NOMO-1 treated with DMSO at 0.1 percent for 48 hours (cell line): ENCODE measurements around the gene FARP2.

Source experiments
- DNase-seq: peaks from one replicate; lab custom pipeline; 2025; ENCODE audit not compliant: unreplicated experiment; lab: John Stamatoyannopoulos, UW

The FARP2 gene

GRCh38 chr2:241325257-241325656, 30.8 kb upstream of the FARP2 start:
- DNase-seq, result no peak

GRCh38 chr2:241329669-241330615, 26.1 kb upstream of the FARP2 start:
- DNase-seq, result no peak

DNA sequence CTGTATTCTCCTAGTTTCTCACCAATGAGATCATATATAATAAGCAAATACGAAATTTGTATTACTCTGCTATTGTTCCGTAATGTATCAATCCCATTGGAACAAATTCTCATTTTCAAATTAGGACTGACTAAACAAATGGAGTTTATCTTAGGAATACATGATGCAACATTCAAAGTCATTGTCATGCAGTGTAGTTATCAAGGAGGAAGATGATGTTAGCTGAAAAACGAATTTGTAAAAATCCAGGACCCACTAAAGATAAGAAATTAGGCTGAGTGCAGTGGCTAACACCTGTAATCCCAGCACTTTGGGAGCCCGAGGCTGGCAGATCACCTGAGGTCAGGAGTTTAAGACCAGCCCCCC, 25.5 kb upstream of the FARP2 start:
- DNase-seq, result no peak

GRCh38 chr2:241334813-241335212, 21.3 kb upstream of the FARP2 start:
- DNase-seq, result no peak

GRCh38 chr2:241339839-241340630, 16.1 kb upstream of the FARP2 start:
- DNase-seq, result no peak

GRCh38 chr2:241340631-241341163, 15.4 kb upstream of the FARP2 start:
- no peak for DNase-seq

DNA sequence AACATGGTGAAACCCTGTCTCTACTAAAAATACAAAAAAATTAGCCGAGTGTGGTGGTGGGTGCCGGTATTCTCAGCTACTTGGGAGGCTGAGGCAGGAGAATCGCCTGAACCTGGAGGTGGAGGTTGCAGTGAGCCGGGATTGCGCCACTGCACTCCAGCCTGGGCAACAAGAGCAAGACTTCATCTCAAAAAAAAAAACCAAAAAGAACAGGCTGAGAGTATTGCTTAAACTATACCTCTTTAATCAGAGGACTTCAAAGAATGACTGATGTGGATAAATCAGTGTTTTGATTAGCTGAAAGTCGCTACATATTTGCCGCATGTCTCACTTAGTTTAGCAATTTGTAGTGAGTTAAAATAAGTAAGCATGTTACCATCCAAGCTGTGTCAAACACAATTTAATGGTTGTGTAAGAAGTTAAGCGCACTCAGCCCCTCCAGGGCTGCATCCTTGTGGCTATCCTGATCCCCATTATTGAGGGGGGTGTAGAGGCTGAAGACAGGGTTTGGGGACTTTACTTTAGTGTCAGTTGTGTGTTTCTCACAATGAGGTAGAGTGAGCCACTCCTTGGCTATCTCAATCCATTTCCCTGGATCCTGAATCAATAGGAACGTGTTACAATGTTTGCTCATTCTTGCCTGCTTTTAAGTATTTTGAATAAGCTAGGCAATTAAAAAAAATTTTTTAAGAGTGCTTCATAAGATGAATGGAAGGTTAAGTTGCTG, 11.0 kb upstream of the FARP2 start:
- no peak for DNase-seq

DNA sequence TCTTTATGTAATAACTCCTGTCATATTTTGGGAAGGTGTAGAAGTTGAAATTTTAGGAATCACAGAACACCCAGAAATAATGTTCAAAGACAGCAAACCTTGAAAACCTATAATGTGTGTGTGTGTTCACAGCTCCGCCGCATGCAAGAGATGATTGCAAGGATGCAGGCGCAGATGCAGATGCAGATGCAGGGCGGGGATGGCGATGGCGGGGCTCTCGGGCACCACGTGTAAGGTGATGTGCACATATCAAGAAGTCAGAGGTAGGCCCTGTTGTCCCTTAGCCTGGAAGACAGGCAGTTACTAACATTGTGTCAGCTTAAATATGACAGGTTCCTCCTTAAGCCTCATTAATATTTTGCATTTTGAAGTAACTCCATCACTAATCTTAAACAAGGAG, 6.1 kb upstream of the FARP2 start:
- no peak for DNase-seq

DNA sequence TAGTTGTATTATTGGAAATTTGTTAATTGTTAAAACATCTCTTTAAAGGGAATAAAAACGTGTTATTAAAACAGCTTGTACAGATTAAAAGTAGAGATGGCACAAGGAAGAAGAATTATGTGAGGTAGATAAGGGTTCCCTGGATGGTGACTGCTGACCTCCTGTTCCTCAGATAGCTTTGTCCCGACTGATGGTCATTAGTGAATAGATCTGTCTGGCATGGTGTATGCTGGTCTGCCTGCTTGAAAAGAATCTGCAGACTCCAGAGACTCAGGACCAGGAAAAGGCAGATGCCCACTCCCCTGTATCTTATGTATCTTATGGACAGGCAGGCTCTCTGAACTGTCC, 5.6 kb upstream of the FARP2 start:
- no peak for DNase-seq

DNA sequence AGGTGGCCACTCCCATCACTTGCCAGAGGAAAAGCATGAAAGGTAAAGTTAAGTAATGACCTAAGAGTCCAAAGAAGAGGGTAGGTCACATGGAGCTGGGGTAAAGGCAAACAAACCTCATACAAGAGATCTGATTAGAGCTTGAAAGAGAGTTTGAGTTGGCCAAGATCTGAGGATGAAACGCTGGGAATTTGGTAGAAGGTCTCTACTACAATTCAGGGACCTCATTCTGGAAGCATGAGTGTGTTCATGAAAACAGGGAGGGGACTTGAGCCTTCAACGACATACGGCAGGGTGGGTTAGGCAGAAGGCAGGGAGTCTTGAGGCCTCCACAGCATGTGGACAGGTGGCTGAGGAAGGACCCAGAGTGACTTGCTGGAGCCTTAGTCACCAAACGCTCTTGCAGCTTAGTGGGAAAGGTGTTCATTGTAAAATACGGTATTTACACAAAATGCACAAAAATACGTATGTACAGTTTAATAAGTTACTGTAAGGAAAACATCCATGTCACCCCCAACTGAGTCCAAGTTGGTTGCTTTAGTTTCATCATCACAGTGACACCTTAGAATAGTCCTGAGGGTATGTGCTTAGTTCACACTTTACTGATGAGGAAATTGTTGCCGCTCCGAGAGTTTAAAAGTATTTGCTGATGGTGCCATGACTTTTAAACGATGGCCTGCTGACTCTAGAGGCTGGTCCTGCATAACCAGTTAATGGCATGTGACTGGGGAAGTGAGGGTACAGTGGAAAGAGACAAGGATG, 5.0 kb upstream of the FARP2 start:
- DNase-seq, result no peak

- no peak for DNase-seq
Observed at GRCh38 chr2:241351640-241352031, 4.4 kb upstream of the FARP2 start.

- no peak for DNase-seq
Observed at GRCh38 chr2:241352227-241352626, 3.9 kb upstream of the FARP2 start.

DNA sequence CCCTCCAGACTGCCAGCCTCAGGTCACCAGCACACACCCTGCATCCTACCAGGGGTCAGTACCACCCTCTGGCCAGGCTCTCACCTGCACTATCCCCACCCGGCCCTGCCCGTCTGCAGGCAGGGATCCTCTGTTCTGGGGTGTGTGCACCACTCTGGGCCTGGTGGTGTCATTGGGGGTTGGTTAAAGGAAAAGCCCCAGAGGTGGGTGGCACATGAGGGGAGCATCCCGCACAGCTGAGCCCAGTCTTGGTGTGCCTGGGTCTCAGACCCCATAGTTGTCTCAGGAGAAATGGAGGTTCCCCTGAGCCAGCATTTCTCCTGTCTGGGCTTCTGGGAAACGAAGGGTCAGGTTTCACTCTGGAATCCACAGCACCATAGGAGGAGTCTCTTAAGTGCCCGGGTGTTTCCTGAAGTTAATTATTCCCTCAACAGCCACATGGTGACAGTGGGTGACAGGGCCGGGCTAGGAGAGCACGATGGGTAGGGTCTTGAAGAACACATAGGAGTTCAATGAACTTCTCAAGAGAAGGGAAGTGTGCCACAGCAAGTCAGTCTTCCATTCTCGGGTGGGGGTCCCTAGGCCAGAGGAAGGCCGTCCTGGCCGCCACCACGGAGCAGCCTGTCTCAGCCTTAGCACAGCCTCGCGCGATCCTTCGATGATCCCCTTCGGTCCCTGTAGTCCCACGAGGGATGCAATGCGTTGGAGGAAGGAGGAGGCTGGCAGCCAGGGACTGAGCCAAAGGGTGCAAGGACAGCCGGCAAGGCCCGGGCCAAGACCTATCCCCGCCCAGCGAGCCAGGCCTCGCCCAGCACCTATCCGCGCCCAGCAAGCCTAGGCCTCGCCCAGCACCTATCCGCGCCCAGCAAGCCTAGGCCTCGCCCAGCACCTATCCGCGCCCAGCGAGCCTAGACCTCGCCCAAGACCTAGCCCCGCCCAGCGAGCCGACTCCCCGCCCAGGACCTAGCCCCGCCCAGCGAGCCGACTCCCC, 1.1 kb upstream of the FARP2 start:
- DNase-seq, result peak; percentile 23

- DNase-seq, result no peak
Observed at GRCh38 chr2:241356871-241357260, 781 bp downstream of the FARP2 start.

DNA sequence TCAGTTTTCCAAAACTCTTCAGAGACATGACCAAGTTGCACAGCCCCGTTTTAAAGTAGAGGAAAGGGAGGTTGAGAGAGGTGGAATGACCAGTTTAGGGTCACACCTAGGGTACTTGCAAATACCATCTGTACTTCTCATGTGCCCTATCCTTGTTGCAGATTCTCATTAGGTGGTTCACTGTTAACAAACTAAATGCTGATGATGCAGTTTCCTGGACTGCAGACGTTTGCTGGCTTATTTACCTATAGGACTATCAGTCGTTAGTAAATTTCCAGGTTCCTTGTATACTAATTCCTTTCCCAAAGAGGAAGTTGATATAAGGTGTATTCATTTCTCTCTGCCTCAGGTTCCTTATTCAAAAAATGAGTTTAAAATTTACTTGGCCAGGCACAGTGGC, 1.4 kb downstream of the FARP2 start:
- no peak for DNase-seq

- DNase-seq, result peak; percentile 86
Observed at GRCh38 chr2:241358470-241358869, 2.4 kb downstream of the FARP2 start.

GRCh38 chr2:241359481-241360045, 3.5 kb downstream of the FARP2 start:
- no peak for DNase-seq

- no peak for DNase-seq
Observed at GRCh38 chr2:241363426-241363825, 7.3 kb downstream of the FARP2 start.

GRCh38 chr2:241364781-241365180, 8.7 kb downstream of the FARP2 start:
- no peak for DNase-seq
